ENCODE results near the gene DMAC1.

Gene DMAC1

GRCh38 chr9:7799234-7799943 lies at the start of gene DMAC1:
Gene DMAC1, minus strand, starts transcription at chr9:7799778. Its CDS starts 44 bp downstream, at chr9:7799734.
- DNase-seq, result peak in 1 of 2 experiments; percentile 55

GRCh38 chr9:7849362-7849761 lies 49.8 kb upstream of the DMAC1 start:
- no peak for DNase-seq

- DNase-seq, result no peak
These were observed 48.9 kb upstream of the DMAC1 start for GRCh38 chr9:7848498-7848897.

GRCh38 chr9:7844242-7844641 lies 44.7 kb upstream of the DMAC1 start:
- DNase-seq, result no peak

- peak in 1 of 2 experiments; percentile 47 for DNase-seq
These were observed 42.3 kb upstream of the DMAC1 start for GRCh38 chr9:7841831-7842230.

GRCh38 chr9:7834531-7834930 lies 35.0 kb upstream of the DMAC1 start:
- DNase-seq, result no peak

- DNase-seq, result no peak
These were observed 28.8 kb upstream of the DMAC1 start for GRCh38 chr9:7828334-7828733.

GRCh38 chr9:7827792-7828191 lies 28.2 kb upstream of the DMAC1 start:
- DNase-seq, result no peak

GRCh38 chr9:7827056-7827455 lies 27.5 kb upstream of the DMAC1 start:
- DNase-seq, result no peak

GRCh38 chr9:7823651-7824050 lies 24.1 kb upstream of the DMAC1 start:
- DNase-seq, result no peak

GRCh38 chr9:7819984-7820383 lies 20.4 kb upstream of the DMAC1 start:
- DNase-seq, result no peak

- no peak for DNase-seq
These were observed 16.4 kb upstream of the DMAC1 start for GRCh38 chr9:7816021-7816420.

GRCh38 chr9:7813030-7813429 lies 13.5 kb upstream of the DMAC1 start:
- DNase-seq, result no peak

- DNase-seq, result no peak
These were observed 12.1 kb upstream of the DMAC1 start for GRCh38 chr9:7811677-7812076.

GRCh38 chr9:7802666-7803065 lies 3.1 kb upstream of the DMAC1 start:
- no peak for DNase-seq

- DNase-seq, result no peak
These were observed 337 bp upstream of the DMAC1 start for GRCh38 chr9:7799944-7800285.

GRCh38 chr9:7794196-7794595 lies 5.4 kb downstream of the DMAC1 start:
- DNase-seq, result no peak

GRCh38 chr9:7791394-7791793 lies 8.2 kb downstream of the DMAC1 start:
- DNase-seq, result no peak

GRCh38 chr9:7790819-7791182 lies 8.8 kb downstream of the DMAC1 start:
- DNase-seq, result no peak

GRCh38 chr9:7790022-7790818 lies 9.4 kb downstream of the DMAC1 start:
- DNase-seq, result no peak

- no peak for DNase-seq
These were observed 10.8 kb downstream of the DMAC1 start for GRCh38 chr9:7788772-7789171.

- no peak for DNase-seq
These were observed 13.8 kb downstream of the DMAC1 start for GRCh38 chr9:7785813-7786212.

GRCh38 chr9:7784472-7784871 lies 15.1 kb downstream of the DMAC1 start:
- no peak for DNase-seq

GRCh38 chr9:7783635-7784063 lies 15.9 kb downstream of the DMAC1 start:
- DNase-seq, result no peak

Data from cerebellar nuclear complex (tissue), 1 donor.